K562 (cell line): ENCODE data around the gene DHPS. TPM values are rescaled to one million over a fixed set of nuclear protein-coding genes. Genes with fewer than 3 reads are reported as not detected.

Source experiments
- ARID3B ChIP-seq: fragments of 250-450 bp; sonication (Bioruptor Pico); IDR thresholded peaks from 2 replicates; pipeline ENCODE4 v1.4.0; 2020; ENCODE audit warnings: borderline replicate concordance
- BACH1 ChIP-seq: fragments of 200-800 bp; sonication (Bioruptor generic); IDR thresholded peaks from 2 replicates; pipeline ENCODE4 v1.6.1; 2016; ENCODE audit warnings: missing genetic modification characterization, missing compliant biosample characterization
- CREB3 ChIP-seq: fragments of 450-650 bp; conservative IDR thresholded peaks from 2 replicates; pipeline ENCODE4 v1.6.1; 2016; ENCODE audit warnings: missing genetic modification characterization, low read depth, mild to moderate bottlenecking, missing compliant biosample characterization, moderate library complexity
- MAFF ChIP-seq: IDR thresholded peaks from 2 replicates; pipeline ENCODE4 v1.6.1; 2012; ENCODE audit warnings: low read length, improper control_type of control experiment
- MYC ChIP-seq, 2 experiments: fragments of 250-450 bp in 1 of 2; sonication (Bioruptor Pico) in 1 of 2; IDR thresholded peaks; 2 replicates each; pipeline versions ENCODE4 v1.5.1 to v1.6.1; 2012 to 2021; ENCODE audit warnings: low read depth in 2 of 2, borderline replicate concordance in 1 of 2, improper control_type of control experiment in 1 of 2, low read length in 1 of 2, mild to moderate bottlenecking in 1 of 2, moderate library complexity in 1 of 2
- SNIP1 ChIP-seq: fragments of 450-650 bp; IDR thresholded peaks from 2 replicates; pipeline ENCODE4 v1.7.1; 2017; ENCODE audit warnings: low read depth, mild to moderate bottlenecking
- STAT5A ChIP-seq: IDR thresholded peaks from 2 replicates; pipeline ENCODE4 v1.6.1; 2012; ENCODE audit warnings: low read length, inconsistent platforms, borderline replicate concordance
- TFAM ChIP-seq: fragments of 250-450 bp; sonication (Bioruptor Pico); conservative IDR thresholded peaks from 2 replicates; pipeline ENCODE4 v1.5.0; 2021; ENCODE audit warnings: mild to moderate bottlenecking, moderate library complexity
- VEZF1 ChIP-seq: fragments of 200-800 bp; sonication (Bioruptor generic); IDR thresholded peaks from 2 replicates; pipeline ENCODE4 v1.6.1; 2017; ENCODE audit warnings: missing genetic modification characterization, missing compliant biosample characterization
- ZC3H8 ChIP-seq: fragments of 450-650 bp; IDR thresholded peaks from 2 replicates; pipeline ENCODE4 v1.6.1; 2017
- ZKSCAN8 ChIP-seq: fragments of 200-800 bp; sonication (Bioruptor generic); IDR thresholded peaks from 2 replicates; pipeline ENCODE4 v1.6.1; 2016; ENCODE audit warnings: missing genetic modification characterization, missing compliant biosample characterization
- ZNF124 ChIP-seq: sonication (generic); formaldehyde crosslinking; IDR thresholded peaks from 2 replicates; pipeline ENCODE4 v1.8.1; 2022; ENCODE audit warnings: missing genetic modification reagents
- ZNF407 ChIP-seq: fragments of 450-650 bp; IDR thresholded peaks from 2 replicates; pipeline ENCODE4 v1.6.1; 2016; ENCODE audit warnings: low read depth
- ZNF57 ChIP-seq: fragments of 450-650 bp; formaldehyde crosslinking; IDR thresholded peaks from 2 replicates; pipeline ENCODE4 v1.4.0; 2020; ENCODE audit warnings: mild to moderate bottlenecking, moderate library complexity
- ZNF695 ChIP-seq: fragments of 450-650 bp; formaldehyde crosslinking; IDR thresholded peaks from 2 replicates; pipeline ENCODE4 v1.4.0; 2020; ENCODE audit warnings: mild to moderate bottlenecking, moderate library complexity
- polyA plus RNA-seq, 8 experiments: library from polyadenylated mRNA; depleted of rRNA in 4 of 8; stranded (reverse) in 5 of 8; unstranded in 3 of 8; fragments of >200 nt; fragmentation: Nextera tagmentation in 2 of 8; fragmentation: Illumina TruSeq in 1 of 8; extraction: Ambion mirVana in 2 of 8; extraction: Trizol in 1 of 8; gene quantifications; 2 replicates each; pipeline versions ENCODE4 v1.2.1 to v1.2.3, GENCODE V29; 2011 to 2014; ENCODE audit warnings: inconsistent platforms in 1 of 8, missing spikeins in 1 of 8
- total RNA-seq, 7 experiments: library from RNA; depleted of rRNA in 6 of 7; stranded (reverse); fragments of >200 nt in 6 of 7; fragmentation: Illumina TruSeq in 2 of 7; extraction: Trizol in 2 of 7; gene quantifications; 2 replicates each; pipeline versions ENCODE4 v1.2.1 to v1.2.3, GENCODE V29; 2011 to 2021; ENCODE audit warnings: low replicate concordance in 1 of 7

Gene DHPS
- total and polyA plus RNA-seq, 9 of the 15 experiments (the other 6 are each of a cell fraction or from before 2014, with no cell fraction given): 47.1 to 110 (median 79.9) TPM

GRCh38 chr19:12722566-12723380 lies 41.1 kb upstream of the DHPS start (continued):
- TF ChIP-seq BACH1 (tag): no peak
- TF ChIP-seq ZNF57 (CRISPR knock-in tag): no peak
- peak; percentile 38 for TF ChIP-seq MAFF
- no peak for TF ChIP-seq ZNF695
- TF ChIP-seq ZNF124 (CRISPR knock-in tag): no peak
- peak; percentile 99 for TF ChIP-seq ZNF407
- no peak for TF ChIP-seq ARID3B (CRISPR knock-in tag)
- no peak for TF ChIP-seq TFAM
- TF ChIP-seq ZKSCAN8 (CRISPR knock-in tag): peak; percentile 33; the same call in 1 of the 2 replicates
- no peak for TF ChIP-seq ZC3H8
- TF ChIP-seq VEZF1: no peak; the same call in 1 of the 2 replicates
- TF ChIP-seq STAT5A: no peak
- TF ChIP-seq SNIP1: peak; percentile 92
- TF ChIP-seq MYC (IDR thresholded peaks at IDR 0.05; ENCODE audit: low read depth, low read length): peak; percentile 91
- peak; percentile 74 for TF ChIP-seq MYC (CRISPR knock-in tag; IDR thresholded peaks at IDR 0.05; ENCODE audit: borderline replicate concordance, low read depth)
- no peak for TF ChIP-seq CREB3 (tag)
